ENCODE measurements around the gene STKLD1. TPM values are rescaled to one million over a fixed set of nuclear protein-coding genes. Genes with fewer than 3 reads are reported as not detected.
"Not testable (repeated sequence)": the region's sequence is repeated elsewhere in the genome, so short reads cannot be mapped to it uniquely, and the experiment has no call there.

STKLD1 gene
- total RNA-seq, 4 donors from 2014 or later: 0.38 TPM; not detected in 3

DNA sequence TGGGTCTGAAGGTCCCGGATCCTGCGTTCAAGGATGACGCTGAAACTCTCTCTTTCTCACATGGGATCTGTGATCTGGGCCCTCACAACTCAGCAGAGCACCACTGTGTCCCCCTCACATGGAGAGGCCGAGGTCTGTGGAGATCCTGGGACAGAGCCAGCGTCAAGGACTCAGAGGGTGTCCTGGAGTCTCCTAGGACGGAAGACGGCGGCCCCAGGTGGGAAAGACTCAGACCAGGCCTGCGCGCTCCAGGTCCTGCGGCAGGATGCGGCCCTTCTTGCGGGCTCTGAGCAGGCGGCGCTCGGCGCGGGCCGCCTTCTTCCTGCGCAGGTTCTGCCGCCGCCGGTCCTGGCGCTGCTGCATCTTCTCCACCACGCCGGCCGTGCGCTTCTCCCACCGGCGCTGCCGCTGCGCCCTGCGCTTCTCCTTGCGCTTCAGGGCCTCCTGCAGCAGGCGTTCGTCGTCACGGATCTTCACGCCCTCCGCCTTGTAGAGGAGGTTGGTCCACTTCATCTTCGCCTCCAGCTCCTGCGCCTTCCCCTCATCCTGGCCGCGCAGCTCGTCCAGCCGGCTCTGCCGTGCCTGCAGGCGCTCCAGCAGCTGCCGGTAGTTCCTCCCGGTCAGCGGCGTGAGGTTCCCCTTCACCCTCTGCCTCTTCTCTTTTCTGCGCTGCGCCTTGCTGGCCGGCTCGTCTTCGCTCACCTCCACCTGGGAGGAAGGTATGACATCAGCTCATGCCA, 44.4 kb upstream of the STKLD1 start:
- no peaks in the 10 kb centered on the region for H3K9me3 ChIP-seq
- no peak for TF ChIP-seq POLR2A (IDR thresholded peaks at IDR 0.05)
- TF ChIP-seq CTCF (IDR thresholded peaks at IDR 0.05): no peak
- WGBS, 2 donors: 95 to 97% methylated on average over 45 to 53 of the region's 57 CpGs
- no peak for DNase-seq
- H3K4me1 ChIP-seq: peaks cover 22 to 53% (median 24%) of the 10 kb centered on the region in 3 donors
- H3K4me3 ChIP-seq: no peak overlapping the region
- H3K27me3 ChIP-seq: no peaks in the 10 kb centered on the region
- H3K36me3 ChIP-seq: peaks cover 18 to 51% (median 33%) of the 10 kb centered on the region in 3 donors
- no peak overlapping the region for H3K27ac ChIP-seq
- intact Hi-C loops (cut with DNase I): no loop called here

GRCh38 chr9:133332381-133332730, 43.8 kb upstream of the STKLD1 start:
- WGBS, 2 donors: 79 to 83% methylated on average over 12 of the region's 20 CpGs

GRCh38 chr9:133333011-133333410, 43.2 kb upstream of the STKLD1 start:
- H3K27me3 ChIP-seq: no peaks in the 10 kb centered on the region
- H3K27ac ChIP-seq: no peak overlapping the region
- intact Hi-C loops (cut with DNase I): no loop called here
- no peak for DNase-seq
- H3K4me1 ChIP-seq: peaks cover 25 to 59% (median 25%) of the 10 kb centered on the region in 3 donors
- WGBS, 2 donors: 82 to 94% methylated on average over 5 to 11 of the region's 11 CpGs
- no peak overlapping the region for H3K4me3 ChIP-seq
- H3K36me3 ChIP-seq: peaks cover 18 to 51% (median 33%) of the 10 kb centered on the region in 3 donors
- TF ChIP-seq POLR2A (IDR thresholded peaks at IDR 0.05): no peak
- no peak for TF ChIP-seq CTCF (IDR thresholded peaks at IDR 0.05)
- no peaks in the 10 kb centered on the region for H3K9me3 ChIP-seq

More at GRCh38 chr9:133332381-133332730, 43.8 kb upstream of the STKLD1 start:
- intact Hi-C loops (cut with DNase I): no loop called here
- TF ChIP-seq CTCF (IDR thresholded peaks at IDR 0.05): no peak
- no peak for TF ChIP-seq POLR2A (IDR thresholded peaks at IDR 0.05)
- Histone ChIP-seq H3K27ac (no peak overlapping the region), H3K27me3 (no peaks in the 10 kb centered on the region), H3K4me3 (no peak overlapping the region), H3K4me1 (peaks cover 25 to 58% (median 25%) of the 10 kb centered on the region in 3 donors), H3K9me3 (no peaks in the 10 kb centered on the region), H3K36me3 (peaks cover 18 to 51% (median 33%) of the 10 kb centered on the region in 3 donors)
- no peak for DNase-seq

- DNase-seq: no peak
- WGBS, 2 donors: 100% methylated on average over 4 of the region's 10 CpGs; no CpG with 5 or more reads in 1 of the 2 donors
- Histone ChIP-seq H3K4me3 (no peak overlapping the region), H3K27ac (no peak overlapping the region), H3K4me1 (peaks cover 25 to 60% (median 25%) of the 10 kb centered on the region in 3 donors), H3K27me3 (no peaks in the 10 kb centered on the region), H3K36me3 (peaks cover 18 to 51% (median 33%) of the 10 kb centered on the region in 3 donors), H3K9me3 (no peaks in the 10 kb centered on the region)
- intact Hi-C loops (cut with DNase I): no loop called here
- TF ChIP-seq POLR2A (IDR thresholded peaks at IDR 0.05): no peak
- no peak for TF ChIP-seq CTCF (IDR thresholded peaks at IDR 0.05)
Observed at GRCh38 chr9:133333566-133333965, 42.6 kb upstream of the STKLD1 start.

DNA sequence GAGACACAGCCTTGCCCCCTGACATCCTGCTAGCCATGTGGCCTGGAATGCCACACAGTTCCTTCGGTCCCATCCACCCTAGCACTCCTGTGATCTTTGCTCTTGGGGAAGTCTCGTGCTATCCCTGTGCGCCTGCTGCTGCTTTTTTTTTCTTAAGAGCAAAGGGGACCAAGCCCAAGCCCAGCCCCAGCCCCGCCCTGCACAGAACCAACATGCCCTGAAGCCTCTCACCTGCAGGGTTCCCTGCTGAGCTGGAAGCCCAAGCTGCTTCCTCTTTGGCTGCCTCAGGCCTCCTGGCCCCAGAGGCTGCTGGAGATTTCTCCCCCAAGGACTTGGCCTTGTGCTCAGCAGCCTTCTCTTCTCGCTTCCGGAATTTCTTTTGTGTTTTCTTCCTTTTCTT, 42.0 kb upstream of the STKLD1 start:
- H3K27ac ChIP-seq: no peak overlapping the region
- peaks cover 18 to 51% (median 33%) of the 10 kb centered on the region in 3 donors for H3K36me3 ChIP-seq
- H3K4me1 ChIP-seq: peaks cover 25 to 62% (median 25%) of the 10 kb centered on the region in 3 donors
- intact Hi-C loops (cut with DNase I): no loop called here
- H3K27me3 ChIP-seq: no peaks in the 10 kb centered on the region
- no peaks in the 10 kb centered on the region for H3K9me3 ChIP-seq
- peak overlapping the region in 1 of 4 donors; percentile 82 for H3K4me3 ChIP-seq
- 41 to 43% methylated on average over 2 to 4 of the region's 6 CpGs for WGBS, 2 donors
- DNase-seq: no peak
- TF ChIP-seq CTCF (IDR thresholded peaks at IDR 0.05) (no peak), POLR2A (IDR thresholded peaks at IDR 0.05) (no peak)

DNA sequence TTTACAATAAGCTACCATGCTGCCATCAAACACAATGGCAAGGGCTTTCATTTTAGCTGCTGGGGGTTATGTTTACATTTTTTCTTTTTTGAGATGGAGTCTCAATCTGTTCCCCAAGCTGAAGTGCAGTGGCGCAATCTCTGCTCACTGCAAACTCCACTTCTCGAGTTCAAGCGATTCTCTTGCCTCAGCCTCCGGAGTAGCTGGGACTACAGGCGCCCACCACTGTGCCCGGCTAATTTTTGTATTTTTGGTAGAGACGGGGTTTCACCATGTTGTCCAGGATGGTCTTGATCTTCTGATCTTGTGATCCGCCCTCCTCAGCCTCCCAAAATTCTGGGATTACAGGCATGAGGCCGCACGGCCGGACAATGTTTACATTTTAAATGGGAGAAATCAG, 41.3 kb upstream of the STKLD1 start:
- Histone ChIP-seq H3K4me3 (peak overlapping the region; percentile 76 to 97 (median 88)), H3K36me3 (peaks cover 18 to 52% (median 33%) of the 10 kb centered on the region in 3 donors), H3K4me1 (peaks cover 25 to 62% (median 29%) of the 10 kb centered on the region in 3 donors), H3K27ac (peak overlapping the region in 2 of 4 donors; percentile 83 to 85)
- intact Hi-C loops (cut with DNase I); DNase-seq; H3K27me3 ChIP-seq; H3K9me3 ChIP-seq: not testable (repeated sequence)
- WGBS, 2 donors: 63% methylated on average over 11 of the region's 11 CpGs

Measured in esophagus squamous epithelium (tissue), 5 donors.